Osteoblast (primary cell): ENCODE results near the gene ARL16. TPM values are rescaled to one million over a fixed set of nuclear protein-coding genes. Genes with fewer than 3 reads are reported as not detected.

Source experiments
- DNase-seq: peaks from one replicate; pipeline ENCODE4 v3.0.0; 2011; ENCODE audit warnings: low spot score, mixed read lengths; ENCODE audit not compliant: insufficient read length; ENCODE audit errors: missing footprints
- H2AFZ ChIP-seq: 2 replicates; pipeline ENCODE4 v1.6.0; 2011; ENCODE audit warnings: mild to moderate bottlenecking, low read length
- H3K27ac ChIP-seq: 2 replicates; pipeline ENCODE4 v1.5.1; 2011; ENCODE audit warnings: mild to moderate bottlenecking, low read depth, low read length, moderate library complexity
- H3K27me3 ChIP-seq: 2 replicates; pipeline ENCODE4 v1.6.0; 2012; ENCODE audit warnings: mild to moderate bottlenecking, control low read depth, inconsistent platforms, low read length, moderate library complexity; ENCODE audit not compliant: insufficient read depth
- H3K36me3 ChIP-seq: 2 replicates; pipeline ENCODE4 v1.5.1; 2011; ENCODE audit warnings: mild to moderate bottlenecking, low read length, control low read depth, moderate library complexity; ENCODE audit not compliant: insufficient read depth
- H3K4me1 ChIP-seq: 2 replicates; pipeline ENCODE4 v1.5.1; 2011; ENCODE audit warnings: mild to moderate bottlenecking, low read length, control low read depth, moderate library complexity; ENCODE audit not compliant: insufficient read depth
- H3K4me2 ChIP-seq: 2 replicates; pipeline ENCODE4 v1.6.0; 2011; ENCODE audit warnings: mild to moderate bottlenecking, low read length; ENCODE audit not compliant: insufficient read depth
- H3K4me3 ChIP-seq: fragments of 200-600 bp; sonication (generic); 3 replicates; pipeline ENCODE4 v1.5.1; 2012; ENCODE audit warnings: mild to moderate bottlenecking, low read length, inconsistent platforms; ENCODE audit not compliant: insufficient read depth
- H3K79me2 ChIP-seq: 2 replicates; pipeline ENCODE4 v1.6.0; 2012; ENCODE audit warnings: mild to moderate bottlenecking, low read length, control low read depth, inconsistent platforms; ENCODE audit not compliant: insufficient read depth
- H3K9me3 ChIP-seq: 2 replicates; pipeline ENCODE4 v1.5.1; 2011; ENCODE audit warnings: low read depth, low read length, control low read depth
- H4K20me1 ChIP-seq: 2 replicates; pipeline ENCODE4 v1.6.0; 2012; ENCODE audit warnings: mild to moderate bottlenecking, low read length, control low read depth; ENCODE audit not compliant: insufficient read depth
- total RNA-seq: library from RNA; depleted of rRNA; stranded (reverse); fragments of >200 nt; gene quantifications from 2 replicates; pipeline ENCODE4 v1.2.3, GENCODE V29; 2012
- TF ChIP-seq, protein P1 (sequence below): IDR thresholded peaks from 2 replicates; pipeline ENCODE4 v1.5.1; 2011; ENCODE audit warnings: mild to moderate bottlenecking, low read depth, low read length, moderate library complexity; ENCODE audit errors: extremely low read depth

Gene ARL16
- total RNA-seq, 1 donor: 26.1 TPM

- TF ChIP-seq, protein P1, sequence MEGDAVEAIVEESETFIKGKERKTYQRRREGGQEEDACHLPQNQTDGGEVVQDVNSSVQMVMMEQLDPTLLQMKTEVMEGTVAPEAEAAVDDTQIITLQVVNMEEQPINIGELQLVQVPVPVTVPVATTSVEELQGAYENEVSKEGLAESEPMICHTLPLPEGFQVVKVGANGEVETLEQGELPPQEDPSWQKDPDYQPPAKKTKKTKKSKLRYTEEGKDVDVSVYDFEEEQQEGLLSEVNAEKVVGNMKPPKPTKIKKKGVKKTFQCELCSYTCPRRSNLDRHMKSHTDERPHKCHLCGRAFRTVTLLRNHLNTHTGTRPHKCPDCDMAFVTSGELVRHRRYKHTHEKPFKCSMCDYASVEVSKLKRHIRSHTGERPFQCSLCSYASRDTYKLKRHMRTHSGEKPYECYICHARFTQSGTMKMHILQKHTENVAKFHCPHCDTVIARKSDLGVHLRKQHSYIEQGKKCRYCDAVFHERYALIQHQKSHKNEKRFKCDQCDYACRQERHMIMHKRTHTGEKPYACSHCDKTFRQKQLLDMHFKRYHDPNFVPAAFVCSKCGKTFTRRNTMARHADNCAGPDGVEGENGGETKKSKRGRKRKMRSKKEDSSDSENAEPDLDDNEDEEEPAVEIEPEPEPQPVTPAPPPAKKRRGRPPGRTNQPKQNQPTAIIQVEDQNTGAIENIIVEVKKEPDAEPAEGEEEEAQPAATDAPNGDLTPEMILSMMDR: no peak
- peak; percentile 81 for DNase-seq
- peaks cover 12% of the 10 kb centered on the region for H3K4me1 ChIP-seq
- no peaks in the 10 kb centered on the region for H3K9me3 ChIP-seq
- H3K27ac ChIP-seq: no peak overlapping the region
- no peaks in the 10 kb centered on the region for H3K79me2 ChIP-seq
- peaks cover 8% of the 10 kb centered on the region for H3K27me3 ChIP-seq
- H3K4me3 ChIP-seq: no peak overlapping the region
- H4K20me1 ChIP-seq: no peaks in the 10 kb centered on the region
- no peak overlapping the region for H2AFZ ChIP-seq
- H3K4me2 ChIP-seq: no peak overlapping the region
- H3K36me3 ChIP-seq: no peaks in the 10 kb centered on the region
Measured at GRCh38 chr17:81720267-81721071, 36.9 kb upstream of the ARL16 start.

- TF ChIP-seq, protein P1: no peak
- H3K4me3 ChIP-seq: no peak overlapping the region
- H3K4me1 ChIP-seq: peaks cover 12% of the 10 kb centered on the region
- peak; percentile 74 for DNase-seq
- H3K36me3 ChIP-seq: no peaks in the 10 kb centered on the region
- H3K27me3 ChIP-seq: peaks cover 8% of the 10 kb centered on the region
- no peaks in the 10 kb centered on the region for H3K9me3 ChIP-seq
- H4K20me1 ChIP-seq: peaks cover 3% of the 10 kb centered on the region
- no peaks in the 10 kb centered on the region for H3K79me2 ChIP-seq
- no peak overlapping the region for H3K27ac ChIP-seq
- H2AFZ ChIP-seq: no peak overlapping the region
- no peak overlapping the region for H3K4me2 ChIP-seq
Measured at GRCh38 chr17:81719410-81720266, 36.0 kb upstream of the ARL16 start.

- Histone ChIP-seq H2AFZ (no peak overlapping the region), H3K27me3 (no peaks in the 10 kb centered on the region), H3K79me2 (peaks cover 2% of the 10 kb centered on the region), H3K36me3 (no peaks in the 10 kb centered on the region), H4K20me1 (peaks cover 8% of the 10 kb centered on the region), H3K9me3 (no peaks in the 10 kb centered on the region), H3K4me3 (no peak overlapping the region), H3K4me1 (peaks cover 11% of the 10 kb centered on the region), H3K27ac (no peak overlapping the region), H3K4me2 (no peak overlapping the region)
- DNase-seq: no peak
- TF ChIP-seq, protein P1: no peak
Measured at GRCh38 chr17:81717766-81718089, 34.1 kb upstream of the ARL16 start.

GRCh38 chr17:81717049-81717765 is 33.6 kb upstream of the ARL16 start:
- no peaks in the 10 kb centered on the region for H3K36me3 ChIP-seq
- no peak overlapping the region for H3K4me3 ChIP-seq
- TF ChIP-seq, protein P1: no peak
- no peak overlapping the region for H3K27ac ChIP-seq
- no peaks in the 10 kb centered on the region for H3K9me3 ChIP-seq
- peaks cover 3% of the 10 kb centered on the region for H3K79me2 ChIP-seq
- H3K4me1 ChIP-seq: peaks cover 9% of the 10 kb centered on the region
- no peaks in the 10 kb centered on the region for H3K27me3 ChIP-seq
- peaks cover 10% of the 10 kb centered on the region for H4K20me1 ChIP-seq
- peak; percentile 89 for DNase-seq
- H2AFZ ChIP-seq: no peak overlapping the region
- no peak overlapping the region for H3K4me2 ChIP-seq
